Islet of Langerhans (tissue), 1 donor: ENCODE data around the gene POLQ.
"Not testable (repeated sequence)": the region's sequence is repeated elsewhere in the genome, so short reads cannot be mapped to it uniquely, and the experiment has no call there.

ENCODE experiments used
- FAIRE-seq: peaks from one replicate; lab custom pipeline; 2011; peaks lifted over from hg19 to GRCh38; lab: Jason Lieb, UNC

Gene POLQ

GRCh38 chr3:121545574-121546455 lies at the start of gene POLQ:
Gene POLQ, minus strand, starts transcription at chr3:121545988. Its CDS starts 111 bp downstream, at chr3:121545877.
- FAIRE-seq: peak; percentile 86

GRCh38 chr3:121594850-121595249 lies 49.1 kb upstream of the POLQ start:
- FAIRE-seq: no peak

DNA sequence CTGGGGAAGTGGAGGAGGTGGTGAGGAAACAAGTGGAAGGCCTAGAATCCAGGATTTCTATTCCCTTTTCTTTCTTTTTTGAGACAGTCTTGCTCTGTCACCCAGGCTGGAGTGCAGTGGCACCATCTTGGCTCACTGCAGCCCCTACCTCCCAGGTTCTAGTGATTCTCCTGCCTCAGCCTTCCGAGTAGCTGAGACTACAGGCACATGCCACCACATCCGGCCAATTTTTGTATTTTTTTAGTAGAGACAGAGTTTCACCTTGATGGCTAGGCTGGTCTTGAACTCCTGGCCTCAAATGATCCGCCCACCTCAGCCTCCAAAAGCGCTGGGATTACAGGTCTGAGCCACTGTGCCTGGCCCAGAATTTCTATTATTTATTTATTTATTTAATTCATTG lies 48.0 kb upstream of the POLQ start:
- not testable (repeated sequence) for FAIRE-seq

DNA sequence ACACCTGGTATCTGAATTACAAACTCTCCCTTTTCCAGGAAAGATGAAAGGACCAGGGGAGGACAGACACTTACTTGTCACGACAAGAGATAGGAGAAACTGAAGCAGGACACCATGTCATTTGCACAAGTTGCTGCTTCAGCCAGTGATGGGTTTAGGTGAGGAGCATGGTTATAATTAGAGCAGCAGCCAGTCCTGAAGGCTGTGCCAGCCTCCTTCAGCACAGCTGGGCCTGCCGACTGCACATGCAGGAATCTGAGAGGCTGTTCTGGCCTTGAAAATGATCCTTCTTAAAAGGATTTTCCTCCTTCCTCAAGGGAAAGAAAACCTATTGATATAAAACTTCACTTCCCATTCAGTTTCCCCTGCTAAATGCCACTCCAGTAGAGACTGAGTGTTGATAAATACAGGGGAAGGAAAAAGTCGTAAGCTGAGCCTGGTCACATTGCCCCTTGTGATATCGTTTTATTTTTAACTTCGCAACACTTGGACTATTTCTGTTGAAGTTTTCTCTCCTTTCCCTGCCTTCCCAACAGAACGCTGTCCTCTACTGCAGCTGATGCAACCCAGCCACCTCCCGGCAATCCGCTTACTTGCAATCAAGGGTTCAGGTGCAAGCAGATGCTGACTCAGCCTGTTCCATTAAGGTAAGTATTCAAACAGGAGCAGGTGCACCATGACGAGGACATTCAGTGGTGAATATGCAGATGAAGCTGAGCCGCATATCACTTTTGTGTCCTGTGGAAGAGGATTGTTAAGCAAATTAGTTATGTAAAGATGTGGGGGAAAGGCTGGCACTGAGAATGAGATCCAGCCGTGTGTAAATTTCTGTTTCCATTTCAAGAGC lies 47.3 kb upstream of the POLQ start, which contains the start of gene FBXO40:
TSS of gene FBXO40 (plus strand) at position 524 of the 847 bp plus-strand sequence. CDS start 27,197 bp downstream, outside the sequence.
- FAIRE-seq: no peak

DNA sequence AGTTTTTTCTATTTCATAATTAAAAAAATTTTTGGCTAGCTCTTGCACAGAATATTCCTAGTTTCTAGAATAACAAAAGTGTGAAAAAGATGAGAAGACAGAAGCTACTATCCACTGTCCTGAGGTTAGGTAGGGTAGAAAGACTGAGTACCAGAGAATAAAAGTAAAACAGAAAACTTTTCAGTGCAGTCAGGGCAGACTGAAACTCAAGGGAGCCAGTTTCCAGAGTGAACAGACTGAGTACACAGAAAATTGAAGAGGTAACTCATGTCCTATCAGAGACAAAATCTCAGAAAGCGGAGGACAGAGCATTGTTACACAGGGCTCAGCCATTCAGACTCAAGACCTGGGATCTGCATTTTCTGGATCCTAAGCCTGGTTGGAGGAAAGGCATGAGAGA lies 38.6 kb upstream of the POLQ start:
- FAIRE-seq: no peak

DNA sequence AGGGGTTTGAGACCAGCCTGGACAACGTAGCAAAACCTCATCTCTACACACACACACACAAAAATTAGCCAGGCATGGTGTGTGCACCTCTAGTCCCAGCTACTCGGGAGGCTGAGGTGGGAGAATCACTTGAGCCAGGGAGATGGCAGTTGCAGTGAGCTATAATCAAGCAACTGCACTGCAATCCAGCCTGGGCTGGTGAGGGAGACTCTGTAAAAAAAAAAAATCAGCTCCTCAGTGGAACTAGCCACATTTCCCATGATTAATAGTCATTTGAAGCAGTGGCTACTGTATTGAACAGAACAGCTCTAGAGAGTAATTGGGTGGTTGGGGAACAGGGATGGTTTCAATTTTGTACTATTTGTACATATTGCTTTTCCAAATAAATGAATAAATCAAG lies 35.9 kb upstream of the POLQ start:
- FAIRE-seq: no peak

- FAIRE-seq: no peak
These were observed 28.7 kb upstream of the POLQ start for GRCh38 chr3:121574449-121574848.

GRCh38 chr3:121567649-121568048 lies 21.9 kb upstream of the POLQ start, which contains the start of gene ARGFX:
Gene ARGFX, plus strand, starts transcription at chr3:121567949. Its CDS starts 2,765 bp downstream, at chr3:121570714.
- no peak for FAIRE-seq

GRCh38 chr3:121566773-121567172 lies 21.0 kb upstream of the POLQ start:
- FAIRE-seq: no peak

DNA sequence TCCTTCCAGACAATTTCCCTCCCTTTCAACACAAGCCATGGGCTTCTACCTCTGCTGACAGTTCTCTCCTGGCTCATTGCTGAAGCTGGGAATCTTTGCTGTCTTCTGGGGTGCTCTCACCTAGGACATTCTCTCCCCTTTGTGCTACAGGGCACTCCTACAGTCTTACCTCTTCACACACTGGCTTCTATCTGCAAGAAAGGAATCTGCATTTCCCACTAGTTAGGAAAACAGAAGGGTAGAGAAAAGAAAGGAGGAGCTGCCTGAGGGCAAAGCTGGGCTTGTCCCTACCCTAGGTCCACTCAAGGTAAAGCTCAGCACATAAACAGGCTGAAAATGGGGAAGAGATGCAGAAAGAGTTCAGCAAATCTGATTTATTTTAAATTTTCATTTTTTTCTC lies 16.4 kb upstream of the POLQ start:
- no peak for FAIRE-seq

DNA sequence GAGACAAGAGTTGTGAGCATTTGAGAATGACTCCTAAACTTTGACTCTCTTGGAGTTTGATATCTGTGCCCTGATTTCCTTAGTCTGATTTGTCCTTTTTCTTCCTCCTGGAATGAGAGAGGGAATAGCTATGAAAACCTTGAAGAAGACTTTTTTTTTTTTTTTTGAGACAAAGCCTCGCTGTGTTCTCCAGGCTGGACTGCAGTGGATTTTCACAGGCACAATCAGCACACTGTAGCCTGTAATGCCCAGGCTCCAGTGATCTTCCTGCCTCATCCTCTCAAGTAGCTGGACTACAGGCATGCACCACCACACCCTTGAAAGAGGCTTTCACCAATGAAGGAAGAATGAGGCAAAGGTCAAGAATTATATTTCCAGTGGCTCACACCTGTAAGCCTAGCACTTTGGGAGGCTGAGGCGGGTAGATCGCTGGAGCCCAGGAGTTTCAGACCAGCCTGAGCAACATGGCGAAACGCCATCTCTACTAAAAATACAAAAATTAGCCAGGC lies 11.7 kb upstream of the POLQ start:
- FAIRE-seq: no peak

- FAIRE-seq: no peak
These were observed 7.0 kb upstream of the POLQ start for GRCh38 chr3:121552797-121553196.

DNA sequence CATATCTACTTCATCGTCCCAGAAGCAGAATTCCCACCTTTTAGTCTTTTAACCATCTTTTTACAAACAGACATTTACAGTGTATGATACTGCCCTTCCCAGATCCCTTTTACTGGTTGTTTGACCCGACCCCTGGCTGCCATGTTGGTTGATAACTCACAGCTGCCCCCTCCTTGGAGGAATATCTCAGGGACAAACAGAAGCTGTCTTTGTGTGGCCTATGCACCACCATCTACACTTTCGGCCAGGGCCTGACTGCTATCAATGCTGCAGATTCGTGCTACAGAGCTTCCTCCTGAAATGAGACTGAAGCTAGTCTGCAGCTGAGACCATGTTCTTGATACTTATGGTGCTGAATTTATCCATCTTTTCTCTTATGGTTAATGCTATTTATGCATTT lies 6.6 kb upstream of the POLQ start:
- no peak for FAIRE-seq

GRCh38 chr3:121545049-121545573 lies 677 bp downstream of the POLQ start:
- FAIRE-seq: no peak

DNA sequence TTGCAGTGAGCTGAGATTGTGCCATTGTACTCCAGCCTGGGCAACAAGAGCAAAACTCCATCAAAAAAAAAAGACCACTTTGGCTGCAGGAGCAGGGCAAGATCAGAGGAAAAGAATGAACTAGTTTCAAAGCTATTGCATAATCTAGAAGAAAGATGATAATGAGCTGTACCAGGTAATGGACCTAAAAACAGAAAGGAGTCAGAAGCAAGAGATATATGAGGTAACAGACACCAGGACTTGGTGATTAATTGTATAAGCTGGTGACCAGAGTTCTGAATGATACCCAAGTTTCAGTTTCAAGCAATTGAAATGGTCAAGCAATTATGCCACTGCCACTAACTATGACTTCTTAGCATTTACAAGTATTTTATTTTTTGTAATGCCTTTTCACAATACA lies 2.9 kb downstream of the POLQ start:
- no peak for FAIRE-seq

DNA sequence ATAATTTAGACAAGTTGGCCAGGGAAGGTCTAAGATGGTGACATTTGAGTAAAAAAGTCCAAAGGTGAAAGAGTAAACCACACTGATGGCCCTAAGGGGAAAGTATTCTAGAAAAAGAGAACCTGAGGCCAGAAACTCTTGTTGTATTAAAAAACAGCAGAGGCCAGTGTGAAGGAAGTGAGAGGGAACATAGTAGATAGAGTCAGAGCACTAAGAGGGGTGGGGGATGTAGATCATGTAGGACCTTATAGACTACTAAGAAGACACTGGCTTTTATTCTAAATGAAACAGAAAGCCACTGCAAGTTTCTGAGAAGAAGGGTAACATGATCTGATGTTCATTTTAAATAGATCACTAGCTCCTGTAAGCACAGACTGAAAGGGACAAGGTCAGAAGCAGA lies 14.5 kb downstream of the POLQ start:
- no peak for FAIRE-seq

GRCh38 chr3:121529308-121529707 lies 16.5 kb downstream of the POLQ start:
- FAIRE-seq: no peak

- no peak for FAIRE-seq
These were observed 25.3 kb downstream of the POLQ start for GRCh38 chr3:121520510-121520909.

GRCh38 chr3:121517953-121518655 lies 27.7 kb downstream of the POLQ start:
- FAIRE-seq: no peak

GRCh38 chr3:121515862-121516261 lies 29.9 kb downstream of the POLQ start:
- FAIRE-seq: no peak

DNA sequence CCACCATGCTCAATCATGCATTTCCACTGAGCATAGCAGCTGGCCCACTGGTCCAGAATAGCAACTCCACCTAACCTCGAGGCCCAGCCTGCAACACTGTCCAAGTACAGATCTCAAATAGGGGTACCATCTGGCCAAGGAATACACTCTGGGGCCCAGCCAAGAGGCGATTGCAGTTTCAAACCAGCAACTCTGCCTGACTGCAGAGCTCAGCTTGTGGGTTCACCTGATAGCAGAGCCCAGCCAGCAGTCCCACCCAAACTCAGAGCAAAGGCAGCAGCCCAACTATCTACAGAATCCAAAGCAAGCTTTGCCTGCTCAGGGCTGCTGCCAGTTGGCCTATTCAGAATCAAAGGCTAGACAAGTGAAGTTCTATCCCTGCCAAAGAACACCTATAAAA lies 30.5 kb downstream of the POLQ start:
- FAIRE-seq: no peak

- FAIRE-seq: no peak
These were observed 31.3 kb downstream of the POLQ start for GRCh38 chr3:121514496-121514895.
